Peyer's patch (tissue), 4 donors: ENCODE results near the gene FRMD5.

Source experiments
- POLR2A ChIP-seq, 2 donors: fragments of 450-650 bp; IDR thresholded peaks; one replicate each; pipeline ENCODE4 v1.5.1; 2017; ENCODE audit warnings: antibody characterized with exemption in 2 of 2, mild to moderate bottlenecking in 2 of 2, moderate library complexity in 2 of 2
- TF ChIP-seq, protein P1 (sequence below), 6 experiments: fragments of 450-650 bp in 4 of 6; fragments of 200-600 bp in 2 of 6; sonication (generic) in 1 of 6; IDR thresholded peaks; one replicate each; pipeline ENCODE4 v1.5.1; 2017 to 2019; ENCODE audit warnings: antibody characterized with exemption in 6 of 6, mild to moderate bottlenecking in 3 of 6, moderate library complexity in 1 of 6

DNA sequence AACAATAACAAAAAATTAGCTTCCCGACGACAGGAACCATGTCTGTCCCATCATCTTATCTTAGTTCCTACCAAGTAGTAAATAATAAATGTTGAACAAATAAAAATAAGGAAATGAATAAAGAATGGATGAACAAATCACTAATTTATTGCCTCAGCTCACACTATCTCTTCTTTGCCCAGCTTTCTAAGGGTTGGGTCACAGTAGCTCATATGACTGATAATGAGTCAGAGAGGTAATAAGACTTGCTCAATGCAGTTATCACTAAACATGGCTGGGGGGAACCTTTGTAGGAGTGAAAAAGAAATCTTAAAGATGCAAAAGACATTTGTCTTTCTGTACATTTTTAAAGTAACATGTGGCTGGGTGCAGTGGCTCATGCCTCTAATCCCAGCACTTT lies 186.0 kb downstream of the FRMD5 start:
- TF ChIP-seq, protein P1, sequence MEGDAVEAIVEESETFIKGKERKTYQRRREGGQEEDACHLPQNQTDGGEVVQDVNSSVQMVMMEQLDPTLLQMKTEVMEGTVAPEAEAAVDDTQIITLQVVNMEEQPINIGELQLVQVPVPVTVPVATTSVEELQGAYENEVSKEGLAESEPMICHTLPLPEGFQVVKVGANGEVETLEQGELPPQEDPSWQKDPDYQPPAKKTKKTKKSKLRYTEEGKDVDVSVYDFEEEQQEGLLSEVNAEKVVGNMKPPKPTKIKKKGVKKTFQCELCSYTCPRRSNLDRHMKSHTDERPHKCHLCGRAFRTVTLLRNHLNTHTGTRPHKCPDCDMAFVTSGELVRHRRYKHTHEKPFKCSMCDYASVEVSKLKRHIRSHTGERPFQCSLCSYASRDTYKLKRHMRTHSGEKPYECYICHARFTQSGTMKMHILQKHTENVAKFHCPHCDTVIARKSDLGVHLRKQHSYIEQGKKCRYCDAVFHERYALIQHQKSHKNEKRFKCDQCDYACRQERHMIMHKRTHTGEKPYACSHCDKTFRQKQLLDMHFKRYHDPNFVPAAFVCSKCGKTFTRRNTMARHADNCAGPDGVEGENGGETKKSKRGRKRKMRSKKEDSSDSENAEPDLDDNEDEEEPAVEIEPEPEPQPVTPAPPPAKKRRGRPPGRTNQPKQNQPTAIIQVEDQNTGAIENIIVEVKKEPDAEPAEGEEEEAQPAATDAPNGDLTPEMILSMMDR (IDR thresholded peaks at IDR 0.05): no peak
- TF ChIP-seq POLR2A (IDR thresholded peaks at IDR 0.05): no peak
